RWPE2 (cell line): Measurements from ENCODE around the gene ANKS1B.

Source experiments
- ATAC-seq: fragments of 200-7000 bp; cut with Tn5 transposase; 3 replicates; pipeline ENCODE4 v1.9.1; 2021; ENCODE audit warnings: low read depth
- DNase-seq: peaks from one replicate; pipeline ENCODE4 v3.0.0-alpha.2; 2020; ENCODE audit warnings: low spot score
- H3K27ac ChIP-seq: fragments of 450-650 bp; 2 replicates; pipeline ENCODE4 v1.5.1; 2017; ENCODE audit warnings: mild to moderate bottlenecking; ENCODE audit not compliant: poor library complexity, severe bottlenecking
- H3K27me3 ChIP-seq: fragments of 250-450 bp; sonication (Bioruptor Pico); 2 replicates; pipeline ENCODE4 v1.5.1; 2021; ENCODE audit warnings: mild to moderate bottlenecking, moderate library complexity; ENCODE audit not compliant: insufficient read depth, poor library complexity, severe bottlenecking
- H3K36me3 ChIP-seq: fragments of 250-450 bp; sonication (Bioruptor Pico); 2 replicates; pipeline ENCODE4 v1.5.1; 2020; ENCODE audit warnings: low read depth, mild to moderate bottlenecking, moderate library complexity
- H3K4me1 ChIP-seq: fragments of 250-450 bp; sonication (Bioruptor Pico); 2 replicates; pipeline ENCODE4 v1.5.1; 2021; ENCODE audit warnings: mild to moderate bottlenecking, moderate library complexity; ENCODE audit not compliant: insufficient read depth, poor library complexity, severe bottlenecking
- H3K4me3 ChIP-seq: fragments of 250-450 bp; sonication (Bioruptor Pico); 2 replicates; pipeline ENCODE4 v1.5.1; 2021; ENCODE audit warnings: mild to moderate bottlenecking, moderate library complexity; ENCODE audit not compliant: severe bottlenecking
- H3K9me3 ChIP-seq: fragments of 250-450 bp; sonication (Bioruptor Pico); 2 replicates; pipeline ENCODE4 v1.5.1; 2021; ENCODE audit warnings: mild to moderate bottlenecking, moderate library complexity; ENCODE audit not compliant: severe bottlenecking
- TF ChIP-seq, protein P1 (sequence below): fragments of 450-650 bp; IDR thresholded peaks from one replicate; pipeline ENCODE4 v1.5.1; 2017; ENCODE audit warnings: mild to moderate bottlenecking, moderate library complexity; ENCODE audit not compliant: poor library complexity, severe bottlenecking

Gene ANKS1B

GRCh38 chr12:99985631-99986030 is 895 bp upstream of the ANKS1B start:
- no peak overlapping the region for H3K4me3 ChIP-seq
- H3K27ac ChIP-seq, result no peak overlapping the region

DNA sequence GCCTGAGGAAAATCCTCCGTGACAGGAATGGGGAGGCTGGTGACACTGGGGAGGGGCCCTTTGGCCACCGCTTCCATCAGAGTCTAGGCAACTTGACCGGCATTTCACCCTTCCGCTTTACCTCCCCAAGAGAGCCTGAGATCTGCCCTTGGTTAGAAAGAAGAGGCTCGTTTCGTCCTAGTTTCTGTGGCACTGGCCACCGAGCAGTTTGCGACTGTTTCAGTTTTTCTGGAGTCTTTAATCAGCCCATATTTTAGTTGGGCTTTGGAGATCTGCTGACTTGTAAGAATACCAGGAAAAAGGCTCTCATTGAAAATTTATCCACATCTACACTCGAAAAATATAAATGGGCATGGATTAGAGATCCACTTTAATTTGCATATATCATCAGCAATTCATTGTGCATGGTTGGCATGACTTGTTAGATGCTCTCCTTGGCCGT is 414 bp upstream of the ANKS1B start:
- Histone ChIP-seq H3K27me3 (peaks cover 60% of the 10 kb centered on the region), H3K27ac (no peak overlapping the region), H3K36me3 (no peaks in the 10 kb centered on the region), H3K4me1 (no peaks in the 10 kb centered on the region), H3K4me3 (peak overlapping the region; percentile 26), H3K9me3 (no peaks in the 10 kb centered on the region)
- TF ChIP-seq, protein P1, sequence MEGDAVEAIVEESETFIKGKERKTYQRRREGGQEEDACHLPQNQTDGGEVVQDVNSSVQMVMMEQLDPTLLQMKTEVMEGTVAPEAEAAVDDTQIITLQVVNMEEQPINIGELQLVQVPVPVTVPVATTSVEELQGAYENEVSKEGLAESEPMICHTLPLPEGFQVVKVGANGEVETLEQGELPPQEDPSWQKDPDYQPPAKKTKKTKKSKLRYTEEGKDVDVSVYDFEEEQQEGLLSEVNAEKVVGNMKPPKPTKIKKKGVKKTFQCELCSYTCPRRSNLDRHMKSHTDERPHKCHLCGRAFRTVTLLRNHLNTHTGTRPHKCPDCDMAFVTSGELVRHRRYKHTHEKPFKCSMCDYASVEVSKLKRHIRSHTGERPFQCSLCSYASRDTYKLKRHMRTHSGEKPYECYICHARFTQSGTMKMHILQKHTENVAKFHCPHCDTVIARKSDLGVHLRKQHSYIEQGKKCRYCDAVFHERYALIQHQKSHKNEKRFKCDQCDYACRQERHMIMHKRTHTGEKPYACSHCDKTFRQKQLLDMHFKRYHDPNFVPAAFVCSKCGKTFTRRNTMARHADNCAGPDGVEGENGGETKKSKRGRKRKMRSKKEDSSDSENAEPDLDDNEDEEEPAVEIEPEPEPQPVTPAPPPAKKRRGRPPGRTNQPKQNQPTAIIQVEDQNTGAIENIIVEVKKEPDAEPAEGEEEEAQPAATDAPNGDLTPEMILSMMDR, result no peak
- ATAC-seq, result peak; percentile 16; the same call in 1 of the 3 replicates
- DNase-seq, result no peak

More at GRCh38 chr12:99985631-99986030, 895 bp upstream of the ANKS1B start:
- TF ChIP-seq, protein P1, result no peak
- ATAC-seq, result no peak
- Histone ChIP-seq H3K27me3 (peaks cover 60% of the 10 kb centered on the region), H3K4me1 (no peaks in the 10 kb centered on the region), H3K36me3 (no peaks in the 10 kb centered on the region), H3K9me3 (no peaks in the 10 kb centered on the region)
- no peak for DNase-seq

DNA sequence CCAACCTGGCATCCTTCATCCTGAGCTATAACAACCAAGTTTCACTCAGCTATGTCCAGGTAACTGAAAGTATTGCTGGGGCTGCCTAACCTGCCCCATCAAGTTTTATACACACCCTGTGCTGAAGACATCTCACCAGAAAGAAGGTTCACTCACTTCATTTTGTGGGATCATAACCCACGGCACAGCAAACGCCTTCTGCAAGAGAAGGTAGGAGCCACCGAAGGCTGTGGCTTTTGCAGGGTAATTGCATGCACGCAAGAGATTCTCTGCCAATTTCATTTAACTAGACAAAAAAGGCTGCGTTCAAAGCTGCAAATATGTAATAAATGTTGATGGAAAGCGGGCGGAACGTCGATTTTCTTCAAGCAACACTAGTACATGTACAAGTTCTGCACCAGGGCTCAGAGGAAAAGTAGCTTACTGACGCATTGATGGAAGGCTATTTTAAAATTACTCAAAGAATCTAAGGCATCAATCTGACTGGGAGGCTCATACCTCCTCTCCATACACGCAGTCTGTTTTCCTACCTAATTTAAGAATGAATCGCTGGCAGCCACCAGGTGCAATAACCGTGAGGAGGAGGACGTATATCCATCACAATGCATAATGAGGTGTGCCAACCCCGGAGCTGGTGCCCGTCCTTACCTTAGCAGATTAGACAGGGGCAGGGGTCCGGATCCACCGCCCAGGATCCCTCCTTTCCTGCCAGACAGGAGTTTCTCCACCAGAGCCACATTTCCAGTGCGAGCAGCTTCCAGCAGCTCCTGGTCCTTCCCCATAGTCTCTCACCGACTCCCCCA is 1.1 kb downstream of the ANKS1B start:
- ATAC-seq, result peak; percentile 39; the same call in 2 of the 3 replicates
- DNase-seq, result no peak
- Histone ChIP-seq H3K9me3 (no peaks in the 10 kb centered on the region), H3K4me1 (no peaks in the 10 kb centered on the region), H3K36me3 (no peaks in the 10 kb centered on the region), H3K4me3 (no peak overlapping the region), H3K27me3 (peaks cover 60% of the 10 kb centered on the region), H3K27ac (no peak overlapping the region)
- TF ChIP-seq, protein P1, result no peak

DNA sequence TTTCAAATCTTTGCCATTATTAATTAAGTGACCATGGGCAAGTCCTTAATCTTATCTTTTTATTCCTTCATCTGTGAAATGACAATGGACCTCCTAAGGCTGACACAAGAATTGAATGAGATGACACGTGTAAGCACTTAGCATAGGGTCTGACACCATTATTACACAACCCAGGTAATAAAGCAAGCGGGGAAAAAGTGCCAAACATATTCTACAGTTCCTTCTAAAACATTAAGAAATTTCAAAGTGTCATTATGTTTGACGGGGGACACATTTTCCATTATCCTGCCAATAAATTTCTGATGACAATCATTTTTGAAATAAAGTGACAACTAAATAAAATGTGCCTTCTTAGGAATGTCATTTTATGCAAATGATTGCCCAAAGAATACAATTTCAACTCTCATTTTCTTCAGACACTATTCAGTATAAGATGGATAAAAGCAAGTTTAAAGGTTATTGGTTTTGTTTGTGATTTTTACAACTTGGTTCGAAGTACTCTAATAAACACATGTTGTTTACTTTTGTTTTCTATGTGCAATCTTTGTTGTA is 3.0 kb downstream of the ANKS1B start:
- DNase-seq (no peak), ATAC-seq (no peak)
- TF ChIP-seq, protein P1, result no peak
- Histone ChIP-seq H3K4me1 (no peaks in the 10 kb centered on the region), H3K27me3 (peaks cover 57% of the 10 kb centered on the region), H3K4me3 (no peak overlapping the region), H3K36me3 (no peaks in the 10 kb centered on the region), H3K9me3 (no peaks in the 10 kb centered on the region), H3K27ac (no peak overlapping the region)

DNA sequence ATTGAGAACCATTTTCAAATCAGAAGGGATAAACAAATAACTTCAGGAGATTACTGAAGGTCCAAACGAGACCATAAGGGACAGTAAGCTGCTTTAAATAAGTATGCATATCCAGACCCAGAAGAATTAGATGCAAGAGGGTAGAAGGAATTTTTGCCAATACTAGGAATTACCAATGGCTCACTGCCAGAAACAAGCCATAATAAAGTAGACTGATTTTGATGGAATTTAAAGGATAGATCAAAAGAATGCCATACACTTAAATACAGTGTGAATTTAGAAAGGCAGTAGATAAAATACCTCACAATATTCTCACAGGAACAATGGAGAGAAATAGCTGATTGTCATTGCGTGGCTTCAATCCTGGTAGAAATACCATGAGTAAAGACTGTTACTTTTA is 5.3 kb downstream of the ANKS1B start:
- Histone ChIP-seq H3K36me3 (no peaks in the 10 kb centered on the region), H3K27me3 (peaks cover 38% of the 10 kb centered on the region), H3K4me3 (no peak overlapping the region), H3K27ac (no peak overlapping the region), H3K4me1 (no peaks in the 10 kb centered on the region), H3K9me3 (no peaks in the 10 kb centered on the region)
- TF ChIP-seq, protein P1, result no peak
- no peak for DNase-seq
- ATAC-seq, result no peak
